Left lobe of liver (tissue), 2 donors: ENCODE measurements around the gene YWHAG. TPM values are rescaled to one million over a fixed set of nuclear protein-coding genes. Genes with fewer than 3 reads are reported as not detected.
"Not testable (repeated sequence)": the region's sequence is repeated elsewhere in the genome, so short reads cannot be mapped to it uniquely, and the experiment has no call there.

ENCODE experiments used
- ATAC-seq: fragments of 200-7000 bp; cut with Tn5 transposase; one replicate; pipeline ENCODE4 v1.9.1; 2020; ENCODE audit warnings: mild to moderate bottlenecking, moderate library complexity
- DNase-seq: peaks from one replicate; pipeline ENCODE4 v3.0.0-alpha.2; 2020; ENCODE audit warnings: low spot score
- total RNA-seq: library from RNA; stranded (reverse); gene quantifications from one replicate; pipeline ENCODE4 v1.2.1, GENCODE V29; 2021
- donor health status: DM: no; HTN: no; CAD: no; lungs with moderate emphysema.
- donor health status: DM: no; HTN: yes; CAD: no.

Gene YWHAG
- 44.8 TPM for total RNA-seq

DNA sequence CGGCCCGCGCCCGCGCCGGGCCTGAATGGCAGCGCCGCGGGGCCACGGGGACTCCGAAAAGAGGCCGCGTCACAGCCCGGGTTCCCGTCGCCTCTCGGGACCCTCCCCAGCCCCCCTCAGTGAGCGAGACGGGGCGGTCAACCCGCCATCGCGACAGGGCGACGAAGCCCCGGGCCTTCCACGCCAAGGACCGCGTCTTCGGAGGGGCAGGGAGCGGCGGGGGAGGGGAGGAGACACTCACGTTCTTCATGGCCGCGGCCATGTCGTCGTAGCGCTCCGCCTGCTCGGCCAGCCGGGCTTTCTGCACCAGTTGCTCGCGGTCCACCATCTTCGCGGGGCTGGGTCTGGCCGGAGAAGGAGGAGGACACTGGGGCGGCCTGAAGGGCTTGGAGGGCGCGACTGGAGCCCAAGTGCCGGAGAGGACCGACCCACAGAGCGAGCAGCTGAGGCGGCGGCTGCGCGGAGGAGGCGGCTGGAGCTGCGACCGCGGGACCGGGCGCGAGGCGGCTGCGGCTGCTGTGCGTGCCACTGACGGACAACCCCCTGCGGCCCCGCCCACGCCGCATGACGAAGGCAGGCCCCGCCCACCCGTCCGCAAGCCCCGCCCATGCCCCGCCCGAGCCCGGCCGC, at the start of gene YWHAG:
YWHAG (minus strand) TSS at position 511 of the 630 bp plus-strand sequence; CDS start at position 328, 183 bp downstream.
- ATAC-seq (peak; percentile 90), DNase-seq (peak; percentile 92)

DNA sequence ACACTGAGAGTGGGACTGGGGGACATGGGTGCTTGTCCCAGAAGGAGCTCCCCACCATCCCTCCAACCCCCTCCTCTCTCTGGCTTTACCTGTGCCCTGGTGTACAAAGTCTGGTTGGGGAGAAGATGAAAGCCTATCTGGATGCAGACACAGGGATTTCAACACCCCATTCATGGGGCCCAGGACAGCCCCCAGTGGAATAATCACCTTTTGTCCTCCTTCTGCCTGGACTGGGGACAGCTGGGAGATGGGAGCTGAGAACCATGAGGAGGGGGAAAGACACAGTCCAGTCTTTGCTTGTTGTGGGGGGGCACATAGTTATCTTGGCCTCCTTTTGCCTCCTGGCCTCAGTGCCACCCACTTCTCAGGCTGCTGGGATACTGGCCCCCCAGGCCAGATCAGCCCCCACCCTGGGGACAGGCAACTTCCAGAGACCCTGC, 49.4 kb upstream of the YWHAG start:
- DNase-seq (no peak), ATAC-seq (no peak)

DNA sequence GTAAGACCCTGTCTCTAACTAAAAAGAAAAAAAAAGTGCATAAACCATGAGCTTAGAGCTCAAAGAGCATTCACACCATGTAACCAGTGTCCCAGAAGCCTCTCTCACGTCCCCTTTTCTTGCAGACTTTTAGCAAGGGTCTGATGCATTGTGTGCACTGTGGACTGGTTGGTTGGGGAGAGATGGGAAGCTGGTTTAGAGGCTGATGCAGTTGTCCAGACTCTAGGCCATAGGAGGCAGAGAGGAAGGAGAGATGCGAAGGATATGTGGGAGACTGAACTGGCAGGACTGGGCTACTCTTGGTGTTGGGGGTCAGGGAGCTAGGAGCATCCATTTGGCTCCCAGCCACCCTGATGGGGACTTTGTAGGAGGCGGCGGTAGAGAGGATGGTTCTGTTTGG, 48.9 kb upstream of the YWHAG start:
- DNase-seq (no peak), ATAC-seq (no peak)

- ATAC-seq, result no peak
- no peak for DNase-seq
Measured at GRCh38 chr7:76405738-76406137, 46.9 kb upstream of the YWHAG start.

- ATAC-seq, result peak; percentile 56
Measured at GRCh38 chr7:76403780-76404494, 45.1 kb upstream of the YWHAG start.

GRCh38 chr7:76403097-76403496, 44.3 kb upstream of the YWHAG start:
- DNase-seq, result not testable (repeated sequence)
- ATAC-seq, result peak; percentile 15

More at GRCh38 chr7:76403780-76404494, 45.1 kb upstream of the YWHAG start:
- DNase-seq, result no peak

- DNase-seq (no peak), ATAC-seq (no peak)
Measured at GRCh38 chr7:76400248-76400647, 41.5 kb upstream of the YWHAG start.

GRCh38 chr7:76397409-76398183, 38.8 kb upstream of the YWHAG start:
- DNase-seq, result peak; percentile 81
- peak; percentile 48 for ATAC-seq

DNA sequence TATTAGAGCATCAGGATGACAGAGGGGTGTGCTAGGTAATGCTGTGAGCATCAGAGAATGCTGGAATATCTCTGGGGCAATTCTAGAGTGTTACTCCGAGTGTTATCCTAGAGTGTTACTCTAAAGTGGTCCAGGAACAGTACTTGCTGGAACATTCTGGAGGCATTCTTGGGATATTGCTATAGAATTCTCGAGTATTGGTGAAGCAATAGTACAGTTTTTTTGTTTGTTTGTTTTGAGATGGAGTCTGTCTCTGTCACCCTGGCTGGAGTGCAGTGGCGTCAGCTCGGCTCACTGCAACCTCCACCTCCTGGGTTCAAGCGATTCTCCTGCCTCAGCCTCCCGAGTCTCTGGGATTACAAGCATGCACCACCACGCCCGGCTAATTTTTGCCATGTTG, 38.1 kb upstream of the YWHAG start:
- DNase-seq (no peak), ATAC-seq (no peak)

DNA sequence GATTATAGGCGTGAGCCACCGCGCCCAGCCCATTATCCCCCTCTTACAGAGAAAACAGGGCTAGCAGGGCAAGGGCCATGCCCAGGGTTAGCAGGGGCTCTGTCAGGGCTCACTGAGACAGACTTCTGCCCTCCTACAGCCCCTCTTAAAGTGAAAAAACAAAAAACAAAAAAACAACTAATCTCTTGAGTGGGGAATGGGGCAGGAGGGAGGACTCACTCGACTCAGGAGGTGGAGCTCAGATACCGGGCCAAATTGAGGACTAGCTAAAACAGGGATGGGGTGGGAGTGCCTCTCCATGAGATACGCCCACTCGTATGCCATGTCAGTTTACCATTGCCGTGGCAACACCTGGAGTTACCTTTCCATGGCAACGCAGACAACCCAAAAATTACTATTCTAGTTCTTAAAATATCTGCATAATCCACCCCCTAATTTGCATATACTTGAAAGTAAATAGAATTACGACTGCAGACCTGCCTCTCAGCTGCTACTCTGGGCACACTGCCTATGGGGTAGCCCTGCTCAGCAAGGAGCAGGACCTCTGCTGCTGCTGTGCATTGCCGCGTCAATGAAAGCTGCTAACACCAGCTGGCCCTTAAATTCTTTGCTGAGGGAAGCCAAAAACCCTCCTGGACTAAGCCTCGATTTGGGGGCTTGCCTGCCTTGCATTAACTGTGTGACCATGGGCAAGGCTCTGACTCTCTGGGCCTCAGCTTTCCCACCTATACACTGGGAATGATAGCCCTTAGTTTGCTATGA, 37.4 kb upstream of the YWHAG start:
- ATAC-seq (no peak), DNase-seq (no peak)

DNA sequence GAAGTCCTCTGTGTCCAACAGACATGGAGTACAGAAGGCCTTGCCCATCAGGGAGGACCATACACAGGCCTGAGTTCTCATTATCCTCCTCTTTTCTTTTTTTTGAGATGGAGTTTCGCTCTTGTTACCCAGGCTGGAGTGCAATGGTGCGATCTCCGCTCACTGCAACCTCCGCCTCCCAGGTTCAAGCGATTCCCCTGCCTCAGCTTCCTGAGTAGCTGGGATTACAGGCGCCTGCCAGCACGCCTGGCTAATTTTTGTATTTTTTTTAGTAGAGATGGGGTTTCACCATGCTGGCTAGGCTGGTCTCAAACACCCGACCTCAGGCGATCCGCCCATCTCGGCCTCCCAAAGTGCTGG, 36.8 kb upstream of the YWHAG start:
- ATAC-seq, DNase-seq: not testable (repeated sequence)

- DNase-seq (no peak), ATAC-seq (no peak)
Measured at GRCh38 chr7:76394957-76395356, 36.2 kb upstream of the YWHAG start.

GRCh38 chr7:76393116-76394031, 34.6 kb upstream of the YWHAG start:
- ATAC-seq (peak; percentile 80), DNase-seq (peak; percentile 96)

- ATAC-seq (peak; percentile 53), DNase-seq (no peak)
Measured at GRCh38 chr7:76392531-76393115, 33.8 kb upstream of the YWHAG start.

- DNase-seq (no peak), ATAC-seq (no peak)
Measured at GRCh38 chr7:76390092-76390491, 31.3 kb upstream of the YWHAG start.

- not testable (repeated sequence) for ATAC-seq, DNase-seq
Measured at GRCh38 chr7:76387789-76388188, 29.0 kb upstream of the YWHAG start.

GRCh38 chr7:76386691-76387260, 28.0 kb upstream of the YWHAG start:
- no peak for DNase-seq
- ATAC-seq, result peak; percentile 31

GRCh38 chr7:76383089-76383944, 24.5 kb upstream of the YWHAG start:
- DNase-seq, result no peak
- ATAC-seq, result no peak
